GM18502 (cell line): Measurements from ENCODE around the gene DPH2.

Experiments
- ATAC-seq: cut with Tn5 transposase; IDR thresholded peaks from one replicate; pipeline ENCODE4 v1.9.1; 2021; ENCODE audit warnings: mild to moderate bottlenecking; ENCODE audit not compliant: unreplicated experiment, poor library complexity

The DPH2 gene

DNA sequence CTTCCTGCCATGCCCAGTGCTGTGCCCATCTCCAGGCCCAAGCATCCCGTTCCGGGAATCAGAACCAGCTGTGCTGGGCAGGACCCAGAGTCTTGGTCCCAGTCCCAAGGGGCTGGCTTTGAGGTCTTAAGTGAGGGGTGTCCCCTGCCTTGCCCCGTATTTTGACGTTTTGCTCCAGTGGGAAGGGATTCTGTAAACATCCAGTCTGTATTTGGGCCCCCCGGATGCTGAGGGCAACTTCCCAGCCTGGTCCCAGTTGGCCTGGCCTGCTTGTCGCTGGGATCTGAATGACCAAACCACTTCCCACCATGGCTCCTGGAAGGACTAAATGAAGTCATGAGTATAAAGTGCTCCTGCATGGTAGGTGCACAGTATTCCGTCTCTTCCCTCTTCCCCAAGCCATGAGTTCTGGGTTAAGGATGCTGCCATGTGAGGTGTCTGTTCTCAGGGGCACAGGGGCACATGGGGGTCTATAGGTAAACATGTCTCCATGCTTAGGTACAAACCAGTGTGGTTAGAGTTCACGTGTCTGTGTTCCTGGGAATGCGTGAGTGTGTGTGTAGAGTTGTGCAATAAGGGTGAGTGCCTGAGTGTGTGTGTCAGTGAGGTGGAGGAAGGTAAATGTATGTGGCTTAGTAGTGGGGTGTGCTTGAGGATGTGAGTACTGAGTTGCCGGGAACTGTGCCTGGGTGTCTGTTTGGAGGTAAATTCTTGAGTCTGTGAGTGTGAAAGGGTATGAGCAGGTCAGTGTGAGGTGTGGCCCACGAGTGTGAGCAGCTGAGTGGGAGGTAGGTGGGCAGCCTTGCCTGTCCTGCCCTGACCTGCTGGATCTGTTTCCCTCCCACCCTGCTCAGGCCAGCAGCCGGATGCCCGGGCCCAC, 10.7 kb downstream of the DPH2 start:
- ATAC-seq: no peak

DNA sequence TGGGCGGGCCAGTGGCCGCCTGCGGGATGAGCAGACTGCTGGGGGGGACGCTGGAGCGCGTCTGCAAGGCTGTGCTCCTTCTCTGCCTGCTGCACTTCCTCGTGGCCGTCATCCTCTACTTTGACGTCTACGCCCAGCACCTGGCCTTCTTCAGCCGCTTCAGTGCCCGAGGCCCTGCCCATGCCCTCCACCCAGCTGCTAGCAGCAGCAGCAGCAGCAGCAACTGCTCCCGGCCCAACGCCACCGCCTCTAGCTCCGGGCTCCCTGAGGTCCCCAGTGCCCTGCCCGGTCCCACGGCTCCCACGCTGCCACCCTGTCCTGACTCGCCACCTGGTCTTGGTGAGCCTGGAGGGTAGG, 11.3 kb downstream of the DPH2 start:
- ATAC-seq: no peak

DNA sequence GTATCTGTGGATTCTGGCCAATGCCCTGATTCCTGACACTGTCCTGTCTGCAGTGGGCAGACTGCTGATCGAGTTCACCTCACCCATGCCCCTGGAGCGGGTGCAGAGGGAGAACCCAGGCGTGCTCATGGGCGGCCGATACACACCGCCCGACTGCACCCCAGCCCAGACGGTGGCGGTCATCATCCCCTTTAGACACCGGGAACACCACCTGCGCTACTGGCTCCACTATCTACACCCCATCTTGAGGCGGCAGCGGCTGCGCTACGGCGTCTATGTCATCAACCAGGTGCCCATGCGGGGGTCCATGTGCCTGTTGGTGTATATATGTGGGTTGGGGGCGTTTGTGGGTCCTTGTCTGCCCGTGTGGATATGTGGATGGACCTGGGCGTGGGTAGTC, 11.8 kb downstream of the DPH2 start:
- ATAC-seq: no peak

DNA sequence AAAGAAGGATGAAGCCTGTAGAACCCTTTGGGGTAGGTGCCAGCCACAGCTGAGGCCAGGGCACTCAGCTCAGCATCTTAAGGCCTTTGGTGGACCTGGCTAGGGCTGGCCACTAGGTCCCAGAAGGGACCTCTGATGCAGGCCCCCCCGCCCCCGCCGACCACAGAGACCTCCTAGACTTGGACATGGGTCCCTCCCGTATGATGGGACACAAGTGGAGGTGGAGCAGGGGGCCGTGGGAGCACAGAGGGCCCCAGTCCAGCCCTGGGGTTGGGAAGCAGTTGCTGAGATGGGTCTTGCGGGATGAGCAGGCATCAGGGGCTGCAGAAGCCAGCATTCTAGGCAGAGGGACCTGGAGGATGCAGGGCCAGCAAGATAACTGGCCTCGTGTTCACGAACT, 12.4 kb downstream of the DPH2 start:
- ATAC-seq: no peak

DNA sequence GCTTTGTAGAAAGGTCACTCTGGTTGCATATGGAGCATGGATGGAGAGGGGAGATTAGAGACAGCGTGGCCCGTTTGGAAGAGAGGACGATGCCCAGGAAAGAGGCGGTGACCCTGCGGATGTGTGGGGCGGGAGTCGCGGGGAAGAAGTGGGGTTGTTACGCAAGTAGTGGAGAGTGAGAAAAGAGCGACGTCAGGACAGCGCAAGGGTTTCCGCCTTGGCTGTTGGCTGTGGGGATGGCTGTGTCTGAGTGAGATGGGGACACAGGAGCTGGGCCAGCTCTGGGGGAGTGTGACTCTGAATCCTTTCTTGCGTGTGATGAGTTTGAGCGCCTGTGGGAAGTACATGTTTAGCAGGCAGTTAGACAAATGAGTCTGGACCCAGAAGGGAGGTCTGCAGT, 13.0 kb downstream of the DPH2 start:
- ATAC-seq: no peak

DNA sequence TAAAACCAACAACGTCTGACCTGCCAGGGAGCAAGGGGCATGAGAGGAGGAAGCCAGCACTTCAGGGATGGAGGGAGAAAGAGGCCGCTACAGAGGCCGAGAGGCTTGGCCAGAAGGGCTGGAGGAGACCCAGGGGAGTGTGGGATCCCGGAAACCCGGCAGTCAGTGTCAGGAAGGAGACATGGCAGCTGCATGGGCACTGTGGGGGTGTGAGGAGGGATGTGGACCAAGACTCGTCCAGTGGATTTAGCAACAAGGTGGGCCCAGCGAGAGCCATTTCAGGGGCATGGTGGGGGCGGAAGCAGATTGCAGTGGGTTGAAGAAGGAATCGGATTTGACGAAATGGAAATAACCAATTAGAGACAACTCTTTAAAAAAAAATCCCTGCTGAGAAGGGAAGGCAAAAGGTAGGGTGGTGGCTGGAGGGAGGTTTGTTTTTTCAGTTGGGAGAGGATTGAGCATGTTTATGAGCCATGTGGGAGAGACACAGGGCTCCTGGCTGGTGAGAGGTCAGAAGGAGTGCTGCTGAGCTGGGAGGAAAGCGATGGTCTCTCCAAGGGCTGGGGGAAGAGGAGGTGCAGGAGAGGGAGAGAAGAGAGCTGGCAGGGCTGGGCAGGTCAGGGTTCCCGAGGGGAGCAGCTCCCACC, 13.6 kb downstream of the DPH2 start:
- no peak for ATAC-seq

DNA sequence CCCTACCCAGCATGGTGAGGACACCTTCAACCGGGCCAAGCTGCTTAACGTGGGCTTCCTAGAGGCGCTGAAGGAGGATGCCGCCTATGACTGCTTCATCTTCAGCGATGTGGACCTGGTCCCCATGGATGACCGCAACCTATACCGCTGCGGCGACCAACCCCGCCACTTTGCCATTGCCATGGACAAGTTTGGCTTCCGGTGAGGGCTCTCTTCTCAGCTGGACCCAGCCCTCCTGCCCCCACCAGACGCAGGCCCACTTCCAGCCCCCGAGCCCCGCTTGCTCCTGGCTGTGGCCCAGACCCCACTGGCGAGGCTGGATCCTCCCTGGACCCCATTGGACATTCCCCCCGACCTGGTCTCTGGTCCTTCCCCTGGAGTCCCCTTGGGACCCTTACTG, 15.0 kb downstream of the DPH2 start:
- ATAC-seq: no peak

DNA sequence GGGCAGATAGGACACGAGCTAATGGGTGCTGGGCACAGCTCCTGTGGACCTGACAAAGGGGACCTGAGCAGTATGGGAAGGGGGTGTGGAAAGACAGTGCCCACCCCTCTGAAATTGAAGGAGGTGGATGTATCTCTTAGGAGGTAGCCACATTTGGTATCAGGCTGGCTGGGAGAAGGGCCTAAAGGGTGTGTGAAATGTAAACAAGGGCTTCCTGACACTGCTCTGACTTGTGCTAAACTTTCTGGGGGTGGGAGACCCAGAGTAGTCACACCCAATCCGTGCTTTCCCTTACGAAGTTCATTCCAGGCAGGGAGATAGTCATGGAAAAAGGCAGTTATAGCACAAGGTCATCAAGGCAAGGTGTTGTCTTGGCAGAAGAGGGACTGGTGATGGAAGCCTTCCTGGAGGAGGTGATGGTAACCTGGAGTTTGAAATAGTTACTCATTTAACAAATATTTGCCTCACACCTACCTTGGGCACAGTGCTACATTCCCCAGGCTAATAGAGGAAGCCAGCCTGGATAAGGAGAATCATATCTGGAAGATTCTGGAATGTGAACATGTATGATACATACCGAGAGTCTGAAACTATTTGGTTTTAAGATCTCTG, 16.3 kb downstream of the DPH2 start:
- no peak for ATAC-seq

DNA sequence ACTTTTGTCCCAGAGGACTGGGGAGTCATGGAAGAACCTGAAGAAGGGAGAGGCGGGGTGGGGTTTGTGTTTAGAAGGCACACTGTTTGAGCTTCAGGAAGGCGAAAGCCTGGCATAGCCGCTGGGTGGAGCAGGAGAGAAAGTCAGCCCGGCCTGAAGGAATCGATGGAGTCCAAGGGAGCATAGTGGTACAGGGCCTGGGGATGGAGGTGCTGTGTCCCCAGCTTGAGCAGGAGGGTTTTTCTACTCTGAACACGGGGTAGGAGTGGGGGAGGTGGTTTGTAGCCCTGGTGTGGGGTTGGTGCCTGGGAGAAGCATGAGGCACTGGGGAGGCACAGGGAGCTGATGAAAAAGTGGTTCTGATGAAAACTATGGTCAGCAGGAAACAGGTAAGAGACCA, 16.9 kb downstream of the DPH2 start:
- no peak for ATAC-seq

DNA sequence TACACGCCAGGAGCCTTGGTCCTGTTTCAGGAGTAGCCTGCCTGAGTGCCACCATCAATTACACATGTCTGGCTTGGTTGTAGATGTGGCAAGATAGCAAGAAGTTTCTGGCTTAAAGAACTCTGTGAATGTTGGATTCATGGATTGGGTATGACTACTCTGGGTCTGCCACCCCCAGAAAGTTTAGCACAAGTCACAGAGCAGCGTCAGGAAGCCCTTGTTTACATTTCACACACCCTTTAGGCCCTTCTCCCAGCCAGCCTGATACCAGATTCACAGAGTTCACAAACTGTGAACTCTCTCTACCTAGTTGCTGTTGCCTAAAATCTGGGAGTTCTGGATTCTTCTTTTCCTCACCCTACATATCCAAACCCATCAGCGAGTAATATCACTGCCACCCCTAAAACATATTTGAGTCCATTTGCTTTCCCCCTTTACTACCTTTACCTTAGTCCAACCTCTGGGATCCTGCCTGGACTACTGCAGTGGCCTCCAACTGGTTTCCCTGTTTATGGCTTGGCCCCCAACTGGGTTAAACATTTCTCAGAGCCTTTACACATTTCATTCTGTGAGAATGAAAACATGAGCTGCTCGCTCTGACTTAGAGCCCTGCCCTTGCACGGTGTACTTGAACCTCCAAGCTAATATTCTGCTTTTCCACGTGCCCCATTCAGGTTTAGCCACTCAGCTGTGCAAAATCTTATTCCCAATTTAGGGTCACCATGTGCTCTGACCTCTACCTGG, 17.5 kb downstream of the DPH2 start:
- no peak for ATAC-seq

DNA sequence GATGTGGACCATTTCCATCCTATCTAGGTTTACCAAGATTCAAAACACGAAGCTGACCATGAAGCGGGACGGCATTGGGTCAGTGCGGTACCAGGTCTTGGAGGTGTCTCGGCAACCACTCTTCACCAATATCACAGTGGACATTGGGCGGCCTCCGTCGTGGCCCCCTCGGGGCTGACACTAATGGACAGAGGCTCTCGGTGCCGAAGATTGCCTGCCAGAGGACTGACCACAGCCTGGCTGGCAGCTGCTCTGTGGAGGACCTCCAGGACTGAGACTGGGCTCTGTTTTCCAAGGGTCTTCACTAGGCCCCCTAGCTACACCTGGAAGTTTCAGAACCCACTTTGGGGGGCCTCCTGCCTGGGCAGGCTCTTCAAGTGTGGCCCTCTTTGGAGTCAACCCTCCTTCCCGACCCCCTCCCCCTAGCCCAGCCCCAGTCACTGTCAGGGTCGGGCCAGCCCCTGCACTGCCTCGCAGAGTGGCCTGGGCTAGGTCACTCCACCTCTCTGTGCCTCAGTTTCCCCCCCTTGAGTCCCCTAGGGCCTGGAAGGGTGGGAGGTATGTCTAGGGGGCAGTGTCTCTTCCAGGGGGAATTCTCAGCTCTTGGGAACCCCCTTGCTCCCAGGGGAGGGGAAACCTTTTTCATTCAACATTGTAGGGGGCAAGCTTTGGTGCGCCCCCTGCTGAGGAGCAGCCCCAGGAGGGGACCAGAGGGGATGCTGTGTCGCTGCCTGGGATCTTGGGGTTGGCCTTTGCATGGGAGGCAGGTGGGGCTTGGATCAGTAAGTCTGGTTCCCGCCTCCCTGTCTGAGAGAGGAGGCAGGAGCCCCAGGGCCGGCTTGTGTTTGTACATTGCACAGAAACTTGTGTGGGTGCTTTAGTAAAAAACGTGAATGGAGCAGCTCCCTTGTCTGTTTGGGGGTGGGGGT, 20.7 kb downstream of the DPH2 start:
- ATAC-seq: no peak

DNA sequence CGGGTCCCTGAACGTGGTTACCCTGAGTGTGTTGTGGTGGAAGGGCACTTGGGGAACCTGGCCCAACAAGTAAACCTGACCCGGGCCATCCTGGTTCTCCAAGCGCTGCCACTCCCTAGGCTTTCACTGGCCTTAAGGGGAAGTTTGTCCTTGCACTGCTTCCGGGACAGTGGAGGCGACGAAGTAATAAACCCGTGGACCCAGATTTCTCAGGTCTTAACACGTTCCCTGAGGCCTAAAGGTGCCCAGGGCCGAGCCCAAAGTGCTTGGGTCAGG, 21.3 kb downstream of the DPH2 start:
- no peak for ATAC-seq

DNA sequence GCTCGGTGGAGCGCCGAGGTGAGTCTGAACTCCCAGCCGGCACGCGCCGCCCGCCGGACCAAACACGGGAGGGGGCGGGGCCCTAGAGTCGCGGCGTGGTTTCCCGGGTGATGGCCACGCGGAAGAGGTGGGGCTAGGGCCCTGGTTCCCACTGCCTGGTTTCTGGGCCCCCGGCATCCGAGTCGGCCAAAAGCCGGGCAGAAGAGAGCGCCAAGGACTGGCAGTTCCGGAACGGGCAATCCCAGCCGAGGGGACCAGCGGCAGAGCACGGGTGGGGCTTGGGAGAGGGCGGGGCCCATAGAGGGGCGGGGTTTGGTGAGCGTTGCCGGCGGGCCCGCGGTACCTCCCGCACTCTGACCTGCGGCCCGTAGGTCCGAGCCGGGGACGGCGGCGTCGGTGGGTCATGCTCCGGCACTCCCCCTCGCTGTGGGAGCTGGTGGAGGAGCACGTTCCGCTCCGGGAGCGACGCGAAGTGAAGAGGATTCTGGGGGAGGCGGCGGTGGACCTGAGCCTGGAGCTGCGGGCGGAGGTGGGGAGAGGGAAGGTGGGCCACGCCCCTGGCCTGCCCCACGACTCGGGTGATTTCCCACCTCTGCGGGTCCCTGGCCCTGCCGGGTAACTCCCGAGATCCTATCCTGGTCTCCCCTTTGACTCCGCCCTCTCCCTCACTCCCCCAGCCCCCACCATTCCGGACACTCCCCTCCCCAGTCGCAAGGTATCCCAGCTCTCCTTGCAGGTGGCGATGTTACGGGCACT, 21.8 kb downstream of the DPH2 start, which contains the start of gene CCDC24:
Gene CCDC24 (plus strand): TSS at position 124 of the 756 bp plus-strand sequence. CDS start 280 bp downstream, at position 404.
- peak; percentile 69 for ATAC-seq

DNA sequence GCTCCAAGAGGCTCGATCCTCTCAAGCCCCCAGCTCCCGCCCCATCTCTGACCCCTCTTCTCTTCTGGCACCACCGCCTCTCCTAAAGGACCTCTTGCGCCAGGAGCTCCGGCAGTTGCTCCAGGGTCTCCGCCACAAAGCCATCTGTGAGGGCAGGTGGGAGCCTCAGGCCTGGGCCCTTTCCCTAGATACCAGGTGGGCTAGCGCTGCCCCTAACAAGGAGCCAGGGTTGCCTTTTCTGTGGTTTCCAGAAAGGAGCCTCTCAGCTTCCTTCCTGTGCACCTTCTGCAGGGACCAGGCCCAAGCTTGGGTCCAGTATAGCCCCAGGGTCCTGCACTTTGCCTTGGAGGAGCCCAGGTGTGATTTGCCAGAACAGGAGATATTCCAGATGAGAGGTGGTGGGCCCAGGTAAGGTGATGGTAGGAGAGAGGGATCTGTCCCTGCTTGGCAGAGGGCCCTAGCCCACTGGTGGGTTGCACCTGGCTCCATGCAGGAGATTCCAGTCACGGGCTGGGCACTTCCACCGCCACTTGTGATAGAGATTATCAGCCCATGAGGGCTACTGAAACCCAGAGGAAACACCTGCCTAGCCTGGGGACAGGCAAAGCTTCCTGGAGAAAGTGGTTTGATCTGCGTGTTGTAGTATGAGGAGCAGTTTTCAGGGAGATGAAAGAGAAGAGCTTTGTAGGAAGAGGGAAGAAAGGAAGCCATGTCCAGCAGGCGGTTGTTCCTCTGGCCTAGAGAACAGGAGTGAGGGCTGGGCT, 22.6 kb downstream of the DPH2 start:
- ATAC-seq: no peak

DNA sequence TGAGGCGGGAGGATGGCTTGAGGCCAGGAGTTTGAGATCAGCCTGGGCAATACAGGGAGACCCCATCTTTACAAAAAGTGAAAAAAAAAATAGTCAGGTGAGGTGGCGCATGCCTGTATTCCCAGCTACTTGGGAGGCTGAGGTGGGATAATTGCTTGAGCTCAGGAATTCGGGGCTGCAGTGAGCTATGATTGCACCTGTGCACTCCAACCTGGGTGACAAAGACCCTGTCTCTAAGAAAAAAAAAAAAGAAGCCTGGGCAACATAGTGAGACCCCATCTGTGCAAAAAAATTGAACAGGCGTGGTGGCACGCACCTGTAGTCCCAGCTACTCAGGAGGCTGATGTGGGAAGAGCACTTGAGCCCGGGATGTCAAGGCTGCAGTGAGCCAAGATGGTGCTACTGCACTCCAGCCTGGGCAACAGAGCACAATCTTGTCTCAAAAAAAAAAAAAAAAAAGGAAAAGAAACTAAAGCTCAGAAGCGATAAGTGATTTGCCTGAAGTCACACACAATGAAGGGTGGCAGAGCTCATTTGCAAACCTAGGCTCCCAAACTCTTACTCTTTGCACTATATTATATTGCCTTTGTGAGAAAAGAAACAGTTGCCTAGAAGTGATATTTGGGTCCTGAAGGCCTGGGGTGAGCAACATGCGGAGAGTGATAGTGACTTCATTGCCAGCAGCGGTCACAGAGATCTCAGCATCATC, 23.6 kb downstream of the DPH2 start:
- no peak for ATAC-seq

DNA sequence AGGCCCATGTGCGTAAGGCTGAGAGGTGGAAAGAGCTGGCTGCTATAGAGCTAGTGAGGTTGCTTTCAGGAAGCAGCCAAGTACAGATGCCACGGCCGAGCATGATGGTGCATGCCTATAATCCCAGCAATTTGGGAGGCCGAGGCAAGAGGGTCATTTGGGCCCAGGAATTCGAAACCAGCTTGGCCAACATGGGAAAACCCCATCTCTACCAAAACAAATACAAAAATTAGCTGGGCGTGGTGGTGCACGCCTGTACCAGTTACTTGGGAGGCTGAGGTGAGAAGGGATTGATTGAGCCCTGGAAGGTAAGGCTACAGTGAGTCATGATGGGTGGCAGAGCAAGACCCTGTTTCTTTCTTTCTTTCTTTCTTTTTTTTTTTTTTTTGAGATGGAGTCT, 24.3 kb downstream of the DPH2 start:
- no peak for ATAC-seq

DNA sequence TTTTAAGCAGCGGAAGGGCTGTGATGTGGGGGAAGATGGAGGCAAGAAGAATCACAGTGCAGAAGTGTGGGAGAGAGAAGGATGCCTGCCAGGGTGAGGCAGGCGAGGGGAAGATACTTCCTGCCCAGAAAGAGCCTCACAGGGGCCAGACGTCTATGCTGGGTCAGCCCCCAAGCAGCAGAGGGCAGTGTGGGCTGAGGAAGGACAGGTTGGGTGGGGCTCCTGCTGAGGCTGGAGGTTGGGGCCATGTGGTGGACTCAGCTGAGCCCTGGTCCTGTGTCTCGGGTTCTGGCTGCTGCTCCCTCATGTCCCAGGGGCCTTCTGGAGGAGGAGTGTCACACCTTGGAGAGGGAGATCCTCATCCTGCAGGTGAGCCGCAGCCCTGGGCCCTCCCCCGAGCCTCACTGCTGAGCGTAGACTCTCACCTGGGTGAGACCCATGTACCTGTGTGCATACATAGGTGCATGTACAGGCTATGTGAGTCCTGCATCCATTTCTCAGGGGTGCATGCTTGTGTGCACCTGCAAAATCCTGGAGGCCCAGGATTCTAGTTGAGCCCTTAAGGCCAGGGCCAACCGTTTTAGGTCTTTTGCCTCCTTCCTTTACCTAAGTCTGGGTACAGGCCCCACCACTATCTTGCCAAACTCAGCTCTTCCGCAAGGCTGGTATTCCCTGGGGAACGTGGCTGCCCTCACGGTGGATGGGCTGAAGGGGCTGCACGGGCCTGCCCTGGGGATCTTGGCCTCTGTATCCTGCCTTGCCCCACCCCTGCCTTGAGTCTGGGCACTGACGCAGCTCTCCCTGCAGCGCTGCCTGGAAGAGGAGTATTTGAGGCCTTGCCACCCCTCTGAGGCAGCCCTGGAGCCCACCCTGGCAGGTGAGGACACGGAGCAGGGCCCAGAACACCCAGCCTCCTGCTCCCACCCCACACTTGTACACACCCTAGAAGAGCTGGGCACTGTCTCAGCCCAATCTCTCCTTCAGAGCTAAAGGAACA, 25.3 kb downstream of the DPH2 start:
- ATAC-seq: no peak
